GM23248 (cell line): Measurements from ENCODE around the gene MTCH2.
"Not testable (repeated sequence)": the region's sequence is repeated elsewhere in the genome, so short reads cannot be mapped to it uniquely, and the experiment has no call there.

Experiments used
- EZH2 ChIP-seq: fragments of 200-600 bp; sonication (generic); IDR thresholded peaks from 2 replicates; pipeline ENCODE4 v1.6.1; 2018; ENCODE audit warnings: antibody characterized with exemption, mild to moderate bottlenecking; ENCODE audit not compliant: insufficient read depth, poor library complexity, severe bottlenecking
- EZH2phosphoT487 ChIP-seq: fragments of 200-600 bp; sonication (generic); IDR thresholded peaks from 2 replicates; pipeline ENCODE4 v1.6.1; 2018; ENCODE audit warnings: antibody characterized with exemption, moderate library complexity, mild to moderate bottlenecking, low read depth; ENCODE audit not compliant: insufficient read depth

GRCh38 chr11:47664936-47665335, 22.6 kb upstream of the MTCH2 start:
- TF ChIP-seq EZH2, EZH2phosphoT487: not testable (repeated sequence)
